Thyroid gland (tissue), 4 donors: ENCODE results near the gene SP3. TPM values are rescaled to one million over a fixed set of nuclear protein-coding genes. Genes with fewer than 3 reads are reported as not detected.

Source experiments
- DNase-seq, 2 donors: peaks; one replicate each; pipeline ENCODE4 v3.0.0-alpha.2; 2019
- H3K27ac ChIP-seq, 3 donors: fragments of 200-600 bp; sonication (generic); 1 replicate in 2 of 3; 2 replicates in 1 of 3; pipeline ENCODE4 v1.5.1; 2016 to 2019; ENCODE audit warnings: mild to moderate bottlenecking in 1 of 3, moderate library complexity in 1 of 3
- H3K27me3 ChIP-seq: fragments of 200-600 bp; sonication (generic); one replicate; pipeline ENCODE4 v1.5.1; 2019
- H3K36me3 ChIP-seq, 2 donors: fragments of 200-600 bp; sonication (generic); one replicate each; pipeline ENCODE4 v1.5.1; 2016 to 2019
- H3K4me1 ChIP-seq, 2 donors: fragments of 200-600 bp; sonication (generic); one replicate each; pipeline ENCODE4 v1.5.1; 2017 to 2019
- H3K4me3 ChIP-seq, 3 donors: fragments of 200-600 bp; sonication (generic); replicated peaks in 1 of 3; 1 replicate in 2 of 3; 2 replicates in 1 of 3; pipeline ENCODE4 v1.5.1; 2016; ENCODE audit warnings: mild to moderate bottlenecking in 1 of 3
- H3K9me3 ChIP-seq: fragments of 200-600 bp; sonication (generic); one replicate; pipeline ENCODE4 v1.5.1; 2017
- CTCF ChIP-seq, 6 experiments: fragments of 200-600 bp in 3 of 6; fragments of 450-650 bp in 3 of 6; sonication (generic) in 3 of 6; IDR thresholded peaks; one replicate each; pipeline ENCODE4 v1.5.1; 2016 to 2019; ENCODE audit warnings: antibody characterized with exemption in 6 of 6, mild to moderate bottlenecking in 2 of 6, inconsistent platforms in 1 of 6, moderate library complexity in 1 of 6
- POLR2A ChIP-seq, 2 donors: fragments of 450-650 bp; IDR thresholded peaks; one replicate each; pipeline ENCODE4 v1.6.1; 2017; ENCODE audit warnings: antibody characterized with exemption in 2 of 2, mild to moderate bottlenecking in 2 of 2, moderate library complexity in 1 of 2
- WGBS, 2 donors: methylation state at CpG; one replicate each; pipeline ENCODE4 v1.1.5; 2017; 5-methylcytosine and 5-hydroxymethylcytosine counted together
- intact Hi-C: fragments of 100-400 bp; cut with DNase I; formaldehyde crosslinking; loops from one replicate; pipeline ENCODE4 v1.15.1; 2023
- total RNA-seq, 4 donors: library from RNA; depleted of rRNA; stranded (reverse); fragments of >200 nt; gene quantifications; one replicate each; pipeline ENCODE4 v1.2.3, GENCODE V29; 2016

Gene SP3
- total RNA-seq, 4 donors from 2014 or later = 152 to 237 (median 186) TPM

- DNase-seq = peak; percentile 32 to 61
- WGBS, 2 donors = 40 to 80% methylated on average over 5 of the region's 5 CpGs
- Histone ChIP-seq H3K4me1 (peaks cover 33 to 36% of the 10 kb centered on the region in 2 donors), H3K27ac (peak overlapping the region; percentile 26 to 57 (median 36)), H3K36me3 (no peaks in the 10 kb centered on the region), H3K27me3 (no peaks in the 10 kb centered on the region), H3K9me3 (no peaks in the 10 kb centered on the region), H3K4me3 (no peak overlapping the region)
- TF ChIP-seq CTCF (IDR thresholded peaks at IDR 0.05) = no peak
- no peak for TF ChIP-seq POLR2A (IDR thresholded peaks at IDR 0.05)
- intact Hi-C loops = no loop called here
Measured at GRCh38 chr2:173991856-173992588, 26.8 kb upstream of the SP3 start.

GRCh38 chr2:173990970-173991819 is 26.0 kb upstream of the SP3 start:
- no peaks in the 10 kb centered on the region for H3K9me3 ChIP-seq
- peak; percentile 81 to 89 for DNase-seq
- no peaks in the 10 kb centered on the region for H3K27me3 ChIP-seq
- H3K27ac ChIP-seq = peak overlapping the region; percentile 26 to 57 (median 36)
- TF ChIP-seq CTCF (IDR thresholded peaks at IDR 0.05) = no peak
- no peak for TF ChIP-seq POLR2A (IDR thresholded peaks at IDR 0.05)
- 8 to 32% methylated on average over 10 to 13 of the region's 13 CpGs for WGBS, 2 donors
- no peak overlapping the region for H3K4me3 ChIP-seq
- H3K4me1 ChIP-seq = peaks cover 26 to 28% of the 10 kb centered on the region in 2 donors
- intact Hi-C loops = no loop called here
- no peaks in the 10 kb centered on the region for H3K36me3 ChIP-seq

- Histone ChIP-seq H3K9me3 (no peaks in the 10 kb centered on the region), H3K27ac (no peak overlapping the region), H3K4me1 (peaks cover 26 to 33% of the 10 kb centered on the region in 2 donors), H3K4me3 (no peak overlapping the region), H3K27me3 (no peaks in the 10 kb centered on the region), H3K36me3 (no peaks in the 10 kb centered on the region)
- intact Hi-C loops = no loop called here
- WGBS, 2 donors = 70 to 86% methylated on average over 6 of the region's 6 CpGs
- no peak for DNase-seq
- no peak for TF ChIP-seq CTCF (IDR thresholded peaks at IDR 0.05)
- TF ChIP-seq POLR2A (IDR thresholded peaks at IDR 0.05) = no peak
Measured at GRCh38 chr2:173990245-173990644, 25.1 kb upstream of the SP3 start.

GRCh38 chr2:173989884-173990215 is 24.7 kb upstream of the SP3 start:
- no peaks in the 10 kb centered on the region for H3K36me3 ChIP-seq
- TF ChIP-seq CTCF (IDR thresholded peaks at IDR 0.05) (no peak), POLR2A (IDR thresholded peaks at IDR 0.05) (no peak)
- H3K9me3 ChIP-seq = no peaks in the 10 kb centered on the region
- no peak overlapping the region for H3K27ac ChIP-seq
- intact Hi-C loops = no loop called here
- no peak overlapping the region for H3K4me3 ChIP-seq
- WGBS, 2 donors = 41 to 71% methylated on average over 1 of the region's 1 CpG
- DNase-seq = no peak
- H3K27me3 ChIP-seq = no peaks in the 10 kb centered on the region
- H3K4me1 ChIP-seq = peaks cover 30 to 37% of the 10 kb centered on the region in 2 donors
